Limb (tissue), 2 donors: ENCODE results near the gene TRNT1.

Experiments used
- DNase-seq, 2 donors: peaks; one replicate each; pipeline ENCODE4 v3.0.0-alpha.2; 2016; ENCODE audit errors: extremely low spot score in 2 of 2

Gene TRNT1

GRCh38 chr3:3126477-3127431 lies at the start of gene TRNT1:
Gene TRNT1 (plus strand): TSS chr3:3126940. CDS start chr3:3129041, 2,101 bp downstream.
- DNase-seq = peak; percentile 95 to 97

GRCh38 chr3:3080309-3080708 lies 46.4 kb upstream of the TRNT1 start:
- DNase-seq = no peak

- DNase-seq = no peak
These were observed 45.1 kb upstream of the TRNT1 start for GRCh38 chr3:3081381-3082233.

- no peak for DNase-seq
These were observed 44.4 kb upstream of the TRNT1 start for GRCh38 chr3:3082234-3082924.

GRCh38 chr3:3084890-3085289 lies 41.9 kb upstream of the TRNT1 start:
- no peak for DNase-seq

- DNase-seq = no peak
These were observed 41.0 kb upstream of the TRNT1 start for GRCh38 chr3:3085782-3086181.

- no peak for DNase-seq
These were observed 40.5 kb upstream of the TRNT1 start for GRCh38 chr3:3086239-3086638.

GRCh38 chr3:3087279-3087678 lies 39.5 kb upstream of the TRNT1 start:
- no peak for DNase-seq

GRCh38 chr3:3087716-3088465 lies 38.8 kb upstream of the TRNT1 start:
- DNase-seq = no peak

GRCh38 chr3:3089017-3089416 lies 37.7 kb upstream of the TRNT1 start:
- DNase-seq = no peak

- no peak for DNase-seq
These were observed 28.8 kb upstream of the TRNT1 start for GRCh38 chr3:3097958-3098357.

GRCh38 chr3:3101660-3102458 lies 24.9 kb upstream of the TRNT1 start:
- DNase-seq = no peak

GRCh38 chr3:3102751-3103150 lies 24.0 kb upstream of the TRNT1 start:
- DNase-seq = no peak

GRCh38 chr3:3105246-3105645 lies 21.5 kb upstream of the TRNT1 start:
- no peak for DNase-seq

- no peak for DNase-seq
These were observed 20.9 kb upstream of the TRNT1 start for GRCh38 chr3:3105815-3106214.

GRCh38 chr3:3107181-3107580 lies 19.6 kb upstream of the TRNT1 start:
- DNase-seq = no peak

GRCh38 chr3:3107858-3108257 lies 18.9 kb upstream of the TRNT1 start:
- DNase-seq = no peak

GRCh38 chr3:3109407-3110298 lies 17.1 kb upstream of the TRNT1 start:
- no peak for DNase-seq

- DNase-seq = peak in 1 of 2 donors; percentile 8
These were observed 16.5 kb upstream of the TRNT1 start, which contains the start of gene IL5RA for GRCh38 chr3:3110299-3110630. Gene IL5RA (minus strand): TSS chr3:3110374. CDS start chr3:3104984, 5,390 bp downstream.
